GM18870 (cell line): Measurements from ENCODE around the gene SRD5A2.

Source experiments
- ATAC-seq: cut with Tn5 transposase; IDR thresholded peaks from one replicate; pipeline ENCODE4 v1.9.1; 2021; ENCODE audit warnings: moderate library complexity; ENCODE audit not compliant: unreplicated experiment

SRD5A2 gene

GRCh38 chr2:31474296-31474695 lies 106.4 kb downstream of the SRD5A2 start:
- ATAC-seq = no peak
